Measurements from ENCODE around the gene IQCF6.
"Not testable (repeated sequence)": the region's sequence is repeated elsewhere in the genome, so short reads cannot be mapped to it uniquely, and the experiment has no call there.

The IQCF6 gene

DNA sequence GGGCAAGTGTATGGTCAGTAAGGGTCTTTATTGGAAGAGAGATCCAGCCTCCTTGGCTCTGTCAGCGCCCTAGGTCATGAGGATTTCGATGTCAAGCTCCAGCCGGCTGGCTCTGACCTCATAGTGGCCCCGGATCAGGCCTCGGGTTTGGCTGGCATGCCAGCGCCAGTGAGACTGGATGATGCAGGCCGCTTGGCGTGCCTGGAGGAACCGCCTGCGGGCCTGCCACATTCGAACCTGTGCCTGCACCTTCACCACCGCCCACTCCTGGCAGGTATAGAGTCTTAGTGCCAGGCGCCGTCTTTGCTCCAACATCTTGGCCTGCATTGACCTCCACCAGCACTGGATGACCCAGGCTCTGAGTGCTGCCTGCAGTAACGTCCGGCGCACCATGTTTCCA, 483 bp downstream of the IQCF6 start:
- H3K4me3 ChIP-seq (ENCODE audit: low read length): no peak overlapping the region
- TF ChIP-seq, protein P1, sequence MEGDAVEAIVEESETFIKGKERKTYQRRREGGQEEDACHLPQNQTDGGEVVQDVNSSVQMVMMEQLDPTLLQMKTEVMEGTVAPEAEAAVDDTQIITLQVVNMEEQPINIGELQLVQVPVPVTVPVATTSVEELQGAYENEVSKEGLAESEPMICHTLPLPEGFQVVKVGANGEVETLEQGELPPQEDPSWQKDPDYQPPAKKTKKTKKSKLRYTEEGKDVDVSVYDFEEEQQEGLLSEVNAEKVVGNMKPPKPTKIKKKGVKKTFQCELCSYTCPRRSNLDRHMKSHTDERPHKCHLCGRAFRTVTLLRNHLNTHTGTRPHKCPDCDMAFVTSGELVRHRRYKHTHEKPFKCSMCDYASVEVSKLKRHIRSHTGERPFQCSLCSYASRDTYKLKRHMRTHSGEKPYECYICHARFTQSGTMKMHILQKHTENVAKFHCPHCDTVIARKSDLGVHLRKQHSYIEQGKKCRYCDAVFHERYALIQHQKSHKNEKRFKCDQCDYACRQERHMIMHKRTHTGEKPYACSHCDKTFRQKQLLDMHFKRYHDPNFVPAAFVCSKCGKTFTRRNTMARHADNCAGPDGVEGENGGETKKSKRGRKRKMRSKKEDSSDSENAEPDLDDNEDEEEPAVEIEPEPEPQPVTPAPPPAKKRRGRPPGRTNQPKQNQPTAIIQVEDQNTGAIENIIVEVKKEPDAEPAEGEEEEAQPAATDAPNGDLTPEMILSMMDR (IDR thresholded peaks at IDR 0.05; ENCODE audit: insufficient read depth, low read depth, low read length, missing control alignments): no peak
- no peak for DNase-seq (ENCODE audit: low read depth)

DNA sequence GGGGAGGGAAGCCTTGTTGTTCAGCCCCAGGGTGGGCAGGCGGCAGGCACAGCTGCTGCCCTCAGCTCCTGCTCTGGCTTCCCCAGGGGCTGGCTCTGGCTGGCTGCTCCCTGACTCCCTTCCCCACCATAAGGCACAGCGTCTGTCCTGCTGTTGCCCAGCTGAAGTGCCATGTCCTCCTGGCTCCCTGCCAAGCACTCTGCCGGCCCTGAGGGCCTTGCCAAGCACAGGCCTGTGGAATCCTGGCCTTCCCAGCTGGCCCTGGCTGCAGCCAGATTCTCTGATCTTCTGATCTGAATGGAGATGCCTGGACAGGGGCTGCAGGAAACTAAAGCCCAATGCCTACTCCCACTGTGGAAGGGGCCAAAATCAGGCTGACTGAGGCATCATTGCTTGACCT, 1.1 kb downstream of the IQCF6 start:
- H3K4me3 ChIP-seq (ENCODE audit: low read length): no peak overlapping the region
- DNase-seq (ENCODE audit: low read depth): no peak
- TF ChIP-seq, protein P1 (IDR thresholded peaks at IDR 0.05; ENCODE audit: insufficient read depth, low read depth, low read length, missing control alignments): no peak

DNA sequence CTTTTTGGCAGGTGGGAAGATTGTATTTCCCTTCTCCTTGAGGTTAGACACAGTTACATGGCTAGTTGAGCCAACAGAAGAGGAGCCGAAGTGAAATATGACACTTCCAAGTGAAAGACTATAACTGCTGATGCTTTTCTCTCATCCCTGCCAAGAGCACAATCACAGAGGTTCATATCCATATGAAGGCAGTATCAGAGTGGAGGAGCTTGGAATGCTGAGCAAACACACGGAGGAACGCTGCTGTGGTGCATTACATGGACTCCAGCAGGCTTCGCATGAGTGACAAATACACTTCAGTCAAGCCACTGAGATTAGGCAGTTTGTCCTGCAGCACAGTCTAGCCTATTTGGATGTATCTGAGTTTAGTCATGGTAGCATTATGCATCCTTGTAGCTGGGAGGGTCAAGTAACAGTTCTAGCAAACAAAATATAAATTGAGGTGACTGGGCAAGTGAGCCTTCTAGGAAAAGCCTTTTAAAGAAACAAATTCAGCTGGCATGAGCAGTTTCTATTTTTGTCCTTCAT, 5.4 kb downstream of the IQCF6 start:
- no peak overlapping the region for H3K4me3 ChIP-seq (ENCODE audit: low read length)
- TF ChIP-seq, protein P1 (IDR thresholded peaks at IDR 0.05; ENCODE audit: insufficient read depth, low read depth, low read length, missing control alignments): no peak
- no peak for DNase-seq (ENCODE audit: low read depth)

DNA sequence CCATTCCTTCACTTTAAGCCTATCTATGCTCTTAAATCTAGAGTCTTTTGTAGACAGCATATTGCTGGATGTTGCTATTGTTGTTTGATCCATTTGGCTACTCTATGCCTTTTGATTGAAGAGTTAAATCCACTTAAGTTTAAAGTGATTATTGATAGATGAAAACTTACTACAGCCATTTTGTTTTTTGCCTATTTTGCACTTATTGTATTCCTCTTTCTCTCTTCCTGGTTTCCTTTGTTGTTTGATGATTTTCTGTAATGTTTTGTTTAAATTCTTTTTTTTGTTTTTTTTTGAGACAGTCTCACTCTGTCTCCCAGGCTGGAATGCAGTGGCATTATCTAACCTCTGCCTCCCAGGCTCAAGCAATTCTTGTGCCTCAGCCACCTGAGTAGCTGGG, 19.8 kb downstream of the IQCF6 start:
- DNase-seq (ENCODE audit: low read depth): no peak

DNA sequence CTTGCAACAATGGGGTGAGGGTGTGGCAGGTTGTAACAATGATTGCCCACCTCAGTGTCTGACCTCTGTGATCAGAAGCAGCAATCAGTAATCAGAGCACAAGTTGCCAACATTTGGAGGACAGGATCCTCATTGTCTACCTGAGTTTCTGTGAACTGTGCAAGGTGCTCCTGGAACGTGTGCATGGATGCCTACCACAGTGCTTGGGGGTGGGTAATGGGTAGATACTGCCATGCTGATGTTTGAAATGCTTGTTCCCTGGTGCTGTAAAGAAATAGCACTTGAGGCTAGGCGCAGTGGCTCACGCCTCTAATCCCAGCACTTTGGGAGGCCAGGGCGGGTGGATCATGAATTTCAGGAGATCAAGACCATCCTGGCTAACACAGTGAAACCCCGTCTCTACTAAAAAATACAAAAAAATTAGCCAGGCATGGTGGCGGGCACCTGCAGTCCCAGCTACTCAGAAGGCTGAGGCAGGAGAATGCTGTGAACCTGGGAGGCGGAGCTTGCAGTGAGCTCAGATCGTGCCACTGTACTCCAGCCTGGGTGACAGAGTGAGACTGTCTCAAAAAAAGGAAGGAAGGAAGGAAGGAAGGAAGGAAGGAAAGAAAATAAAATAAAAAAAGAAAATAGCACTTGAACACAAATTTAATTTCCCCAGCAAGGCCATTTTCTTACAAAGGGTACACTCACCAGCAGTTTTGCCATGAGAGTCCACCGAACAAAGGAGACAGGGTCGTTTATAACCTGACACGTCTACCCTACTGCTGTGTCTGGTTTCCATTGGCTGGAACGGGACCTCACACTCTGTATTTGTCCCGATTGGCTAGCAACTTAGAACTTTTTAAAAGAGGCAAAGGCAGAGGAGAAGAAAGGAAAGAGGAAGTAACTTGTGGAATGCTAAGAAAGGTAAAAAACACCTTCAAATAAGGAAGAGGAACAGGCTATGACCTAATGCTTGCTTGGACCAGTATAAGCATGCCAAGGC, 25.0 kb downstream of the IQCF6 start:
- not testable (repeated sequence) for H3K4me3 ChIP-seq (ENCODE audit: low read length); DNase-seq (ENCODE audit: low read depth)

More for the DNA sequence above, 19.8 kb downstream of the IQCF6 start:
- TF ChIP-seq, protein P1 (IDR thresholded peaks at IDR 0.05; ENCODE audit: insufficient read depth, low read depth, low read length, missing control alignments): no peak
- H3K4me3 ChIP-seq (ENCODE audit: low read length): no peak overlapping the region

DNA sequence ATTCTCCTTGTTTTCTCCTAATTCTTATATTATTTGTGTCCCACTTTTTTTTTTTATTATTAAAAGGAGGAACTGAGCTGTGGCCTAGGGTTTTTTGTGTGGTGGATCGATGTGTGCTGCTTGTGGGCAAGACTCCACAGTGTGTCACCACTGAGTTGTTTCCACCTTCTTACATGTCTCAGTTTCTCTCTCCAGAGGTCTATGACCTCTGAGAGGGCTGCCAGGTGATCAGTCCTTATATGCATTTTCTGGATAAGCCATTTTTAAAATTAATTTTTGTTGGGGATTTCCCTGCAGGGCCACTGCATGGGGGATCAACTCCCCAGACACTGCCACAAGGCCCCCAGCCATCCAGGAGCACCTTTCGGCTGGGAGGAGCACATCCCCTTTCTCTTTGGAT, 27.8 kb downstream of the IQCF6 start:
- no peak overlapping the region for H3K4me3 ChIP-seq (ENCODE audit: low read length)
- DNase-seq (ENCODE audit: low read depth): no peak
- TF ChIP-seq, protein P1 (IDR thresholded peaks at IDR 0.05; ENCODE audit: insufficient read depth, low read depth, low read length, missing control alignments): no peak

DNA sequence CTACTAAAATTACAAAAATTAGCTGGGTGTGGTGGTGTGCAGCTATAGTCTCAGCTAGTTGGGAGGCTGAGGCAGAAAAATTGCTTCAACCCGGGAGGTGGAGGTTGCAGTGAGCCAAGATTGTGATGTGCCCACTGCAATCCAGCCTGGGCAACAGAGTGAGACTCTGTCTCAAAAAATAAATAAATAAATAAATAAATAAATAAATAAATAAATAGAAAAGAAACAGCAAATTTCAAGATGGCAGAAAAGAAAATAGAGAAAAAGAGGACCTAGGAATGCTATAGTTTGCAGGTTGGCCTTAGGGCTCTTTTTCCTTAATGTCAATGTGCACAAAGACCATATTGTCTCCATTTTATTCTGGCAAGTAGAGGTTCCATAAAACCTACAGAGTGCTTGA, 28.2 kb downstream of the IQCF6 start:
- TF ChIP-seq, protein P1 (IDR thresholded peaks at IDR 0.05; ENCODE audit: insufficient read depth, low read depth, low read length, missing control alignments): no peak
- H3K4me3 ChIP-seq (ENCODE audit: low read length): no peak overlapping the region
- no peak for DNase-seq (ENCODE audit: low read depth)
